ENCODE results near the gene AGK.

Gene AGK

DNA sequence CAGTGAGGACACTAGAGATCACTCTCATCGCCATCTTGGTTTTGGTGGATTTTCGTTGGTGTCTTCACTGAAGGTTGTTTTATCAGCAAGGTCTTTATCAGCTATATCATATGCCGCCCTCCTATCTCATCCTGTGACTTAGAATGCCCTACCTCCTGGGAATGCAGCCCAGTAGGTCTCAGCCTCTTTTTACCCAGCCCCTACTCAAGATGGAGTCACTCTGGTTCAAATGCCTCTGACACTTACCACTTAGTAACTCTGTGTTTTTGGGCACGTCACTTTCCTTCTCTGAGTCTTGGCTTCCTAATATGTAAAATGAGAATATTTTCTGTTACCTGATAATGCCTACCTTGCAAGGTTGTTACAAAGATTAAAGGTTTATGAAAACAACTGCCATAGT, 37.7 kb downstream of the AGK start:
- H3K36me3 Mint-ChIP-seq = peaks cover 13% of the 10 kb centered on the region
- peaks cover 43% of the 10 kb centered on the region for H3K4me1 Mint-ChIP-seq
- no peaks in the 10 kb centered on the region for H3K27me3 Mint-ChIP-seq
- H3K4me3 Mint-ChIP-seq = no peak overlapping the region
- no peaks in the 10 kb centered on the region for H3K9me3 Mint-ChIP-seq
- H3K27ac Mint-ChIP-seq = no peak overlapping the region

- no peaks in the 10 kb centered on the region for H3K9me3 Mint-ChIP-seq
These were observed 38.9 kb downstream of the AGK start for GRCh38 chr7:141590071-141590470.

DNA sequence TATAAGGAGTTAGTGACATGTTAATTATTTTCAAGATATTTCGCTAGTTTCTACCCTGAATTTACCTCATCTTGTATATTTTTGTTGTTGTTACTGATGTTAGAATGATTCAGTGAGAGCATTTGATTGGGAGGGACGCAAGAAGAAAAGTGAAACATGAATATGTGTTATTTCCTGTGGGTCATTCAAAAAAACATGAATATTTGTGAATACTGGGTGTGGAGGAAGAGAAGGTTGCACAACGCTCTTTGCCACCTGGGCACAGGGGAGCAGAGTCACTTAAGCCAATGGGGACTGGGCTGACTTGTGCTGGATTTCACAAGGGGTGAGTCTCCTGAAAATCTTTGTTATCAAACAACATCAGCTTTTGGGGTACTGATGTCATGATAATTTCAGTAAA, 39.5 kb downstream of the AGK start:
- Mint-ChIP-seq H3K4me1 (peaks cover 29% of the 10 kb centered on the region), H3K36me3 (peaks cover 18% of the 10 kb centered on the region), H3K27ac (peak overlapping the region; percentile 42), H3K9me3 (no peaks in the 10 kb centered on the region), H3K27me3 (no peaks in the 10 kb centered on the region), H3K4me3 (peak overlapping the region; percentile 12)

More at GRCh38 chr7:141590071-141590470, 38.9 kb downstream of the AGK start:
- no peak overlapping the region for H3K27ac Mint-ChIP-seq
- peaks cover 34% of the 10 kb centered on the region for H3K4me1 Mint-ChIP-seq
- peaks cover 18% of the 10 kb centered on the region for H3K36me3 Mint-ChIP-seq
- no peak overlapping the region for H3K4me3 Mint-ChIP-seq
- no peaks in the 10 kb centered on the region for H3K27me3 Mint-ChIP-seq

DNA sequence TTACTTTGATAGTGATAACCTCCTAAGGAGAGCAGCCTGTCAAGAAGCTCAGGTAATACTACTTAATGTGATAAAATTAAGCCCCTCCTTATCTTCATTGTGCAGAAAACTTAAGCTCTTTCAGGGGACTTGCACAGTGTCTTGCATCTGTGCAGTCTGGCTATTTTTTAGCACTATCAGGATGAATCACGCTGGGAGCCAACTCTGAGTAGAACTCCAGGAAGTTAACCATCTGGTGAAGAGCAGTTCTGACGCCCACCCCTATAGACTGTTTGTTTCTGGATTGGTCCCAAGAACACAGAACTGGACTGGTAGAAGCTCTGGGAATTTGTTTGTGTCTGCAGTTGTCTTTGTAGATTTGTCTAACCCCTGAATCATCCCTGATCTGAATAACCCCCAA, 41.9 kb downstream of the AGK start:
- H3K27ac Mint-ChIP-seq = no peak overlapping the region
- peaks cover 8% of the 10 kb centered on the region for H3K4me1 Mint-ChIP-seq
- H3K27me3 Mint-ChIP-seq = no peaks in the 10 kb centered on the region
- H3K4me3 Mint-ChIP-seq = no peak overlapping the region
- H3K36me3 Mint-ChIP-seq = peaks cover 18% of the 10 kb centered on the region
- H3K9me3 Mint-ChIP-seq = no peaks in the 10 kb centered on the region

DNA sequence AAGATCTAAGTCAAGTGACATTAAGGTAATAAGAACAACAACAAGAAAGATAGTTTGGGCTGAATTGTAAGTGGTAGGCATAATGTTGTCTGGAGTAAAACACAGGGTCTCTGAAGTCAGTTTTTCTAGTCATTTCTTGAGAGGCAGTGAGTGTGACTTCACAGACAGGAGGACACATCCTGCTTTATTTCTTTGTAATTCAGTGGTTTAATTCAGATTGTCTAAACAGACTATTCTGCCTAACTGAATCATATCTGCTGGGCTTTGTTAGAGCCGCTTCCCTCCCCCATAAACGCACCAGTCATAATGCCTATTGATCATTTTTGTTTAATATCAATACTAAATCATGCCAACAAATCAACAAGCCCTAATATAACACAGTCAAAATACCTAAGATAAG, 46.8 kb downstream of the AGK start:
- H3K9me3 Mint-ChIP-seq = no peaks in the 10 kb centered on the region
- peaks cover 28% of the 10 kb centered on the region for H3K36me3 Mint-ChIP-seq
- H3K4me3 Mint-ChIP-seq = no peak overlapping the region
- no peaks in the 10 kb centered on the region for H3K27me3 Mint-ChIP-seq
- H3K27ac Mint-ChIP-seq = no peak overlapping the region
- no peaks in the 10 kb centered on the region for H3K4me1 Mint-ChIP-seq

- H3K27ac Mint-ChIP-seq = no peak overlapping the region
- H3K27me3 Mint-ChIP-seq = no peaks in the 10 kb centered on the region
- H3K4me1 Mint-ChIP-seq = no peaks in the 10 kb centered on the region
- H3K9me3 Mint-ChIP-seq = no peaks in the 10 kb centered on the region
- H3K4me3 Mint-ChIP-seq = no peak overlapping the region
- peaks cover 31% of the 10 kb centered on the region for H3K36me3 Mint-ChIP-seq
These were observed 47.2 kb downstream of the AGK start for GRCh38 chr7:141598408-141598807.

- H3K36me3 Mint-ChIP-seq = peaks cover 26% of the 10 kb centered on the region
These were observed 49.2 kb downstream of the AGK start for GRCh38 chr7:141600168-141601006.

DNA sequence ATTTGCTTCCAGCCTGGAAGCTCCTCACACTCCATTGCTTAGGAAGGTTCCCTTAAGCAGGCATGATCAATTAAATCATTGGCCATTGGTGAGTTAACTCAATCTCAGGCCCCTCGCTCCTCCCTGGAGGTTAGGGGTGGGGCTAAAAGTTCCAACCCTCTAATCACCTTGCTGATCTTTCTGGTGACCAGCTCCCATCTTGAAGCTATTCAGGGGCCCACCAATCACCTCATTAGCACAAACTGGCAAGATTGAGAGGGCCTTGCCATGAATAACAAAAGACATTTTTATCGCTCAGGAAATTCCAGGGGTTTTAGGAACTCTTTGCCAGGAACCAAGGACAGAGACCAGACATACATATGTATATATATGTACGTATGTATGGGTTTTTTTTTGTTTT, 58.4 kb downstream of the AGK start:
- H3K27me3 Mint-ChIP-seq = no peaks in the 10 kb centered on the region
- H3K27ac Mint-ChIP-seq = no peak overlapping the region
- no peaks in the 10 kb centered on the region for H3K4me1 Mint-ChIP-seq
- H3K4me3 Mint-ChIP-seq = no peak overlapping the region
- H3K36me3 Mint-ChIP-seq = peaks cover 32% of the 10 kb centered on the region
- no peaks in the 10 kb centered on the region for H3K9me3 Mint-ChIP-seq

More at GRCh38 chr7:141600168-141601006, 49.2 kb downstream of the AGK start:
- Mint-ChIP-seq H3K27me3 (no peaks in the 10 kb centered on the region), H3K4me3 (no peak overlapping the region), H3K9me3 (no peaks in the 10 kb centered on the region), H3K27ac (no peak overlapping the region), H3K4me1 (no peaks in the 10 kb centered on the region)

- peaks cover 30% of the 10 kb centered on the region for H3K36me3 Mint-ChIP-seq
- no peak overlapping the region for H3K4me3 Mint-ChIP-seq
- no peak overlapping the region for H3K27ac Mint-ChIP-seq
- H3K27me3 Mint-ChIP-seq = no peaks in the 10 kb centered on the region
- no peaks in the 10 kb centered on the region for H3K9me3 Mint-ChIP-seq
- H3K4me1 Mint-ChIP-seq = no peaks in the 10 kb centered on the region
These were observed 59.5 kb downstream of the AGK start for GRCh38 chr7:141610671-141611070.

DNA sequence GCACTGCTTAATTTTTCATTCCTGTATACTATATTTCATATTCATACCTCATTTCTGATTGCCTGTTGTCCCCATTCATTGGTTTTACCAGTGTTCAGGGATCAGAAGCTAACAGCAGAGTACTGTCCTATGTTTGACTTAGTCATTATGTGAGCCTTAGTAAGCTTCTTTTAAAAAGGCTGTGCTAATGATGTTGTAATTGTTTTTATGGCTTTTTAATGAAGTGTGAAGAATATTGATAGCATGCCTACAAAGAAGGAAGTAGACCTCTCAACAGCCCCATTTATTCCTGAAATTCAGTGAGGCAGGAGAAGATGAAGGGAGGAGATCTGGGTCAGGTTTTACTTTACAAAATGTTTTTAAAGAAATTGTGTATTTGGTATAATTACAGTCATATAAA, 61.7 kb downstream of the AGK start:
- no peak overlapping the region for H3K4me3 Mint-ChIP-seq
- H3K9me3 Mint-ChIP-seq = no peaks in the 10 kb centered on the region
- peaks cover 26% of the 10 kb centered on the region for H3K36me3 Mint-ChIP-seq
- no peaks in the 10 kb centered on the region for H3K27me3 Mint-ChIP-seq
- H3K4me1 Mint-ChIP-seq = no peaks in the 10 kb centered on the region
- no peak overlapping the region for H3K27ac Mint-ChIP-seq

DNA sequence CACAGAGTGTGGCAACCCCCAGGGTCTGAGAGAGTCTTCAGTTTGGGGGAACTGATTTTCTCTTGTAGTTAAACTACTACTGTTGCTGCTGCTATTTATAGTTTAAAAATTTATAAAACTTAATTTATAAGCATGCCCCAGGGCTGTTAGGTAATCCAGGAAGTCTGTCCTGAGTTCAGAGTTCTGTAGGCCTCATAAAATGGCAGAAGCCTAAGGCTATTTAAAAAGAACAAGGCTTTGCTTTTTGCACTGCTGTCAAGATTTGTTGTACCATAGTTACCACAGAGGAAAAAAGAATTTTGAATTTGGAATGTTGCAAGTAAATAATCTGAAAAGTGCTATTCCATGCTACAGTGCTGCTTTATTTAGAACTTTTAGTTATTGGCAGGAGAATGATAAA, 66.1 kb downstream of the AGK start:
- no peaks in the 10 kb centered on the region for H3K4me1 Mint-ChIP-seq
- no peaks in the 10 kb centered on the region for H3K9me3 Mint-ChIP-seq
- no peak overlapping the region for H3K4me3 Mint-ChIP-seq
- H3K27me3 Mint-ChIP-seq = no peaks in the 10 kb centered on the region
- H3K36me3 Mint-ChIP-seq = peaks cover 18% of the 10 kb centered on the region
- no peak overlapping the region for H3K27ac Mint-ChIP-seq

DNA sequence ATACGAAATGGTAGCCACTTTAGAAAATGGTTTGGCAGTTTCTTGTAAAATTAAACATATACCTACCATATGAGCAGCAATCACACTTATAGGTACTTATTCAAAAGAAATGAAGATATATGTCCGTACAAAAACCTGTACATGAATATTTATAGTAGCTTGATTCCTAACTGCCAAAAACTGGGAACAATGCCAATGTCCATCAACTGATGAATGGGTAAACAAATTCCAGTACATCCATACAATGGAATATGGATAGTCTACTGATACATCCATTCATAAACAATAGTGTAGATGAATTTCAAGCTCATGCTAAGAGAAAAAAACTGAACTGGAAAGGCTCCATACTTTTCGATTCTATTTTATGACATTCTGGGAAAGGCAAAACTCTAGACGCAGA, 68.5 kb downstream of the AGK start:
- peaks cover 35% of the 10 kb centered on the region for H3K36me3 Mint-ChIP-seq
- no peak overlapping the region for H3K27ac Mint-ChIP-seq
- H3K4me3 Mint-ChIP-seq = no peak overlapping the region
- H3K9me3 Mint-ChIP-seq = no peaks in the 10 kb centered on the region
- H3K4me1 Mint-ChIP-seq = no peaks in the 10 kb centered on the region
- H3K27me3 Mint-ChIP-seq = no peaks in the 10 kb centered on the region

- H3K4me1 Mint-ChIP-seq = no peaks in the 10 kb centered on the region
- H3K9me3 Mint-ChIP-seq = no peaks in the 10 kb centered on the region
- H3K36me3 Mint-ChIP-seq = peaks cover 41% of the 10 kb centered on the region
- H3K4me3 Mint-ChIP-seq = no peak overlapping the region
- no peak overlapping the region for H3K27ac Mint-ChIP-seq
- H3K27me3 Mint-ChIP-seq = no peaks in the 10 kb centered on the region
These were observed 73.6 kb downstream of the AGK start for GRCh38 chr7:141624763-141625162.

DNA sequence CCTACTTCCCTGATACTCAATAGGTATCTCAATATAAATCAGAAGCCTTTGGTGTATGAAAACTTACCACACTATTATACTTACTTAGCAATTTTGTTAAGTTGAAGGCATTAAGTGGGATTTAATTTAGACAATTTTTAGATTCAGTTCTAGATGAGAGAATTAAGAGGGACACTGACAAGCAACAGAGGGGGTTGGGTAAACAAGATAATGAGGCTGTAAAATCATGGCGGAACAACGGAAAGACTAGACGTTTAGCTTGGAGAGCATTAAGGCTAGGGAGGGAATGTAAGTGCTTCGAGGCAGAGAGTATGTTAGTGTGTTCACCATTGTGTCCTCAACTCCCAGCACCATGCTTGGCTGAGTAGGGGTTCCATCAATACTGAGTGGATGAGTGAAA, 79.4 kb downstream of the AGK start:
- Mint-ChIP-seq H3K27ac (no peak overlapping the region), H3K9me3 (no peaks in the 10 kb centered on the region), H3K4me1 (no peaks in the 10 kb centered on the region), H3K36me3 (peaks cover 20% of the 10 kb centered on the region), H3K4me3 (no peak overlapping the region), H3K27me3 (no peaks in the 10 kb centered on the region)

- Mint-ChIP-seq H3K4me1 (no peaks in the 10 kb centered on the region), H3K4me3 (no peak overlapping the region), H3K36me3 (peaks cover 19% of the 10 kb centered on the region)
These were observed 80.3 kb downstream of the AGK start for GRCh38 chr7:141631525-141631924.

GRCh38 chr7:141634065-141634464, 82.9 kb downstream of the AGK start:
- no peaks in the 10 kb centered on the region for H3K9me3 Mint-ChIP-seq
- no peaks in the 10 kb centered on the region for H3K4me1 Mint-ChIP-seq
- H3K36me3 Mint-ChIP-seq = peaks cover 21% of the 10 kb centered on the region
- no peak overlapping the region for H3K4me3 Mint-ChIP-seq
- H3K27ac Mint-ChIP-seq = no peak overlapping the region
- no peaks in the 10 kb centered on the region for H3K27me3 Mint-ChIP-seq

More at GRCh38 chr7:141631525-141631924, 80.3 kb downstream of the AGK start:
- Mint-ChIP-seq H3K27ac (no peak overlapping the region), H3K9me3 (no peaks in the 10 kb centered on the region), H3K27me3 (no peaks in the 10 kb centered on the region)

DNA sequence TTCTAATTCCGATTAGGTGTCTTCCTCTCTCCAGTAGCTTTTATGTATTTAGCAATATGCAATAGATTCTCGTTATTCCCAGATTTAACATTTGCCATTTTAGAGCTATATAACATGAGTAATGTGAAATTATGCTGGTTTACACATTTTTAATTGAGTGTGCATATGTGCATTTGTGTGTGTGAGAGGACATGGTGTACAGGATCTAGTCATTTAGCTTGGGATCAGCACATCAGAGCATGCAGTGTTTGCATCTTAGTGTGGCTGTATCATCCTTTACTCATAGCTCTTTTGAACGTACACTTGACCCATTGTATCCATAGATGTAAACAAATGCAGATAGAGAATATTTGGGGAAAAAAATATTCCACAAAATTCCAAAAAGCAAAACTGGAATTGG, 84.8 kb downstream of the AGK start:
- H3K4me1 Mint-ChIP-seq = no peaks in the 10 kb centered on the region
- peaks cover 23% of the 10 kb centered on the region for H3K36me3 Mint-ChIP-seq
- H3K27me3 Mint-ChIP-seq = no peaks in the 10 kb centered on the region
- H3K9me3 Mint-ChIP-seq = no peaks in the 10 kb centered on the region
- H3K27ac Mint-ChIP-seq = no peak overlapping the region
- H3K4me3 Mint-ChIP-seq = no peak overlapping the region

Data from activated naive CD4-positive, alpha-beta T cell treated with anti-CD3 and anti-CD28 coated beads, Interleukin-2, amount 50 U/mL, for 24 hours (primary cell).